ENCODE data around the gene LSAMP.
A peak's percentile ranks its signal among the peaks of the same experiment; 100 is the strongest.

LSAMP gene

GRCh38 chr3:116065501-116065900 lies 379.8 kb downstream of the LSAMP start:
- peaks cover 6% of the 10 kb centered on the region for H3K4me1 ChIP-seq (ENCODE audit: insufficient read depth, poor library complexity, severe bottlenecking)
- no peaks in the 10 kb centered on the region for H3K27me3 ChIP-seq (ENCODE audit: insufficient read depth, poor library complexity, severe bottlenecking)
- H3K36me3 ChIP-seq (ENCODE audit: low read depth): no peaks in the 10 kb centered on the region
- H3K9me3 ChIP-seq (ENCODE audit: severe bottlenecking): no peaks in the 10 kb centered on the region
- ATAC-seq (ENCODE audit: low read depth) (no peak), DNase-seq (ENCODE audit: low spot score) (no peak)
- no peak for TF ChIP-seq CTCF (IDR thresholded peaks at IDR 0.05; ENCODE audit: poor library complexity, severe bottlenecking)
- H3K27ac ChIP-seq (ENCODE audit: poor library complexity, severe bottlenecking): no peak overlapping the region
- no peak overlapping the region for H3K4me3 ChIP-seq (ENCODE audit: severe bottlenecking)

DNA sequence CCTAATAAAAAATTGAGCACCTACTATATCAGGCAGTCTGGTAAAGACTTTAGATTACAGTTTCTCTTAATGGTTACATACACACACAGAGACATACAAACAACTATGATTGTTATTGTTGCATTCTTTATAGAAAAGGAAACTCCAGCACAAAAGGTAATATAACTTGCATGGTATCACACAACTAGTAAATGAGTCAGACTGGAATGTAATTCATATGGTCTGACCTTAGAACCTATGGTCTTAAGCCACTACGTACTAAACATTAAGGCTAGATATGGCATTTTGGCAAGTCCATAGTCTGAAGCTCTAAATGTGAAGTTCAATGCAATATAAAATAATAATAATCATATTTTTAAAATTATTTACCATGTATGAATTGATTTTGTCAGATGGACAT lies 380.6 kb downstream of the LSAMP start:
- no peak for DNase-seq (ENCODE audit: low spot score)
- H3K4me1 ChIP-seq (ENCODE audit: insufficient read depth, poor library complexity, severe bottlenecking): peaks cover 15% of the 10 kb centered on the region
- TF ChIP-seq CTCF (IDR thresholded peaks at IDR 0.05; ENCODE audit: poor library complexity, severe bottlenecking): no peak

DNA sequence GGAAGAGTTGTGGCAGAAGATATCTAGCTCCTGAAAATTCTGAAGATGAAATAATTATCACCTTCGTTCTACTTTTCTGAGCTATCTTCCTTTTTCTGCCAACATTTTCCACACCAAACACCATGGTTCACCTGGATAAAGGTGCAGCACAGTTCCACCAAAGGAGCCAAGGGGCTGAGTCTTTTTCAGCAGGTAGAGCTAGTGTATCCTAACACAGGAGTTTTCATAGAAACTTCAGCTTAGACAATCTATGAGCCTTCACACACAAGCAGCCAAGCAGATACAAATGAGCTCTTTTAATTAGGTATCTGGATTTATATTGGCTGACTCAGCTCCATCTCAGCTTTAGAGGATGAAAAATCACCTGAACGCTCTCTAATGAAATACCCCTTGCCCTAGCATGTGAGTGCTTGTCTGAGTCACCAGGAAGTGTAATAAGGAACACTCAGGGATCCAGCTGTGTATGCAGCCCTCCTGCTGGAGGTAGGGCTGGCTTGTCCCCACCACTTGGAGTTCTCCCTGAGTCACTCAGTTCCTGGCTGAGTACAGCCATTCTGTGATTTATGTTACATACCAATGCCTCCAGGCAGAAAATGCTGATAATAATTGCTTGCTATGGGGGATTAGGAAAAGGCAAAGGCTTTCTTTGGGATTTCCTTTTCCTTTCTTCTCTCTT lies 385.7 kb downstream of the LSAMP start:
- peaks cover 19% of the 10 kb centered on the region for H3K4me1 ChIP-seq (ENCODE audit: insufficient read depth, poor library complexity, severe bottlenecking)
- H3K27ac ChIP-seq (ENCODE audit: poor library complexity, severe bottlenecking): peak overlapping the region; percentile 87
- H3K4me3 ChIP-seq (ENCODE audit: severe bottlenecking): no peak overlapping the region
- H3K36me3 ChIP-seq (ENCODE audit: low read depth): no peaks in the 10 kb centered on the region
- DNase-seq (ENCODE audit: low spot score): peak; percentile 91
- H3K27me3 ChIP-seq (ENCODE audit: insufficient read depth, poor library complexity, severe bottlenecking): no peaks in the 10 kb centered on the region
- H3K9me3 ChIP-seq (ENCODE audit: severe bottlenecking): no peaks in the 10 kb centered on the region
- ATAC-seq (ENCODE audit: low read depth): peak; percentile 100
- TF ChIP-seq CTCF (IDR thresholded peaks at IDR 0.05; ENCODE audit: poor library complexity, severe bottlenecking): no peak

More for the DNA sequence above, 380.6 kb downstream of the LSAMP start:
- no peak overlapping the region for H3K4me3 ChIP-seq (ENCODE audit: severe bottlenecking)
- peak; percentile 20; the same call in 1 of the 3 replicates for ATAC-seq (ENCODE audit: low read depth)
- no peaks in the 10 kb centered on the region for H3K27me3 ChIP-seq (ENCODE audit: insufficient read depth, poor library complexity, severe bottlenecking)
- no peaks in the 10 kb centered on the region for H3K9me3 ChIP-seq (ENCODE audit: severe bottlenecking)
- no peaks in the 10 kb centered on the region for H3K36me3 ChIP-seq (ENCODE audit: low read depth)
- H3K27ac ChIP-seq (ENCODE audit: poor library complexity, severe bottlenecking): no peak overlapping the region

- DNase-seq (ENCODE audit: low spot score) (no peak), ATAC-seq (ENCODE audit: low read depth) (no peak)
- Histone ChIP-seq H3K4me3 (ENCODE audit: severe bottlenecking) (no peak overlapping the region), H3K27ac (ENCODE audit: poor library complexity, severe bottlenecking) (peak overlapping the region; percentile 87), H3K27me3 (ENCODE audit: insufficient read depth, poor library complexity, severe bottlenecking) (no peaks in the 10 kb centered on the region), H3K36me3 (ENCODE audit: low read depth) (no peaks in the 10 kb centered on the region), H3K4me1 (ENCODE audit: insufficient read depth, poor library complexity, severe bottlenecking) (peaks cover 17% of the 10 kb centered on the region), H3K9me3 (ENCODE audit: severe bottlenecking) (no peaks in the 10 kb centered on the region)
- no peak for TF ChIP-seq CTCF (IDR thresholded peaks at IDR 0.05; ENCODE audit: poor library complexity, severe bottlenecking)
Observed at GRCh38 chr3:116058844-116059243, 386.4 kb downstream of the LSAMP start.

- no peaks in the 10 kb centered on the region for H3K9me3 ChIP-seq (ENCODE audit: severe bottlenecking)
- no peak overlapping the region for H3K27ac ChIP-seq (ENCODE audit: poor library complexity, severe bottlenecking)
- no peaks in the 10 kb centered on the region for H3K36me3 ChIP-seq (ENCODE audit: low read depth)
- no peak for ATAC-seq (ENCODE audit: low read depth)
- no peaks in the 10 kb centered on the region for H3K27me3 ChIP-seq (ENCODE audit: insufficient read depth, poor library complexity, severe bottlenecking)
- no peak overlapping the region for H3K4me3 ChIP-seq (ENCODE audit: severe bottlenecking)
- DNase-seq (ENCODE audit: low spot score): no peak
- H3K4me1 ChIP-seq (ENCODE audit: insufficient read depth, poor library complexity, severe bottlenecking): peaks cover 17% of the 10 kb centered on the region
- no peak for TF ChIP-seq CTCF (IDR thresholded peaks at IDR 0.05; ENCODE audit: poor library complexity, severe bottlenecking)
Observed at GRCh38 chr3:116057400-116058006, 387.8 kb downstream of the LSAMP start.

Data from RWPE2 (cell line).